ENCODE results near the gene SGSM1.

Gene SGSM1

DNA sequence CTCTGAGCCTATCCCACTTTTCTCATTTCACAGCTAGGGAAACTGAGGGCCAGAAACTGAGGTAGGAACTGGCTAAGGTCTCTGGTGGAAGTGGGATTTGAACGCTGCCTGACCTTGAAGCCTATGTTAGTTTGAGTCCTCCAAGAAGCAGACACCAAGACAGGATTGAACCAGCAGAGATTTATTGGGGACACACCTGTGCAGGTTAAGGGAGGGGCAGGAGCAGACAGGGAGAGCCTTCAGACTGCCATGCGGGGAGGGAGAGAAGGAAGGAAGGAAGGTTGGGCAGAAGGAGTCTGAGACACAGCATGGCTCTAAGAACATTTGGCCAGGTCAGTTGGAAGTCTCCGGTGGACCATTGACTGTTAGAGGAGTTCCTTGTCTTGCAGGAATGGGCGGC lies 59.5 kb downstream of the SGSM1 start:
- TF ChIP-seq, protein P1, sequence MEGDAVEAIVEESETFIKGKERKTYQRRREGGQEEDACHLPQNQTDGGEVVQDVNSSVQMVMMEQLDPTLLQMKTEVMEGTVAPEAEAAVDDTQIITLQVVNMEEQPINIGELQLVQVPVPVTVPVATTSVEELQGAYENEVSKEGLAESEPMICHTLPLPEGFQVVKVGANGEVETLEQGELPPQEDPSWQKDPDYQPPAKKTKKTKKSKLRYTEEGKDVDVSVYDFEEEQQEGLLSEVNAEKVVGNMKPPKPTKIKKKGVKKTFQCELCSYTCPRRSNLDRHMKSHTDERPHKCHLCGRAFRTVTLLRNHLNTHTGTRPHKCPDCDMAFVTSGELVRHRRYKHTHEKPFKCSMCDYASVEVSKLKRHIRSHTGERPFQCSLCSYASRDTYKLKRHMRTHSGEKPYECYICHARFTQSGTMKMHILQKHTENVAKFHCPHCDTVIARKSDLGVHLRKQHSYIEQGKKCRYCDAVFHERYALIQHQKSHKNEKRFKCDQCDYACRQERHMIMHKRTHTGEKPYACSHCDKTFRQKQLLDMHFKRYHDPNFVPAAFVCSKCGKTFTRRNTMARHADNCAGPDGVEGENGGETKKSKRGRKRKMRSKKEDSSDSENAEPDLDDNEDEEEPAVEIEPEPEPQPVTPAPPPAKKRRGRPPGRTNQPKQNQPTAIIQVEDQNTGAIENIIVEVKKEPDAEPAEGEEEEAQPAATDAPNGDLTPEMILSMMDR (IDR thresholded peaks at IDR 0.05; ENCODE audit: borderline replicate concordance, insufficient read depth, low read depth, low read length), result no peak
- no peak overlapping the region for H3K4me3 ChIP-seq (ENCODE audit: low read depth, low read length)

DNA sequence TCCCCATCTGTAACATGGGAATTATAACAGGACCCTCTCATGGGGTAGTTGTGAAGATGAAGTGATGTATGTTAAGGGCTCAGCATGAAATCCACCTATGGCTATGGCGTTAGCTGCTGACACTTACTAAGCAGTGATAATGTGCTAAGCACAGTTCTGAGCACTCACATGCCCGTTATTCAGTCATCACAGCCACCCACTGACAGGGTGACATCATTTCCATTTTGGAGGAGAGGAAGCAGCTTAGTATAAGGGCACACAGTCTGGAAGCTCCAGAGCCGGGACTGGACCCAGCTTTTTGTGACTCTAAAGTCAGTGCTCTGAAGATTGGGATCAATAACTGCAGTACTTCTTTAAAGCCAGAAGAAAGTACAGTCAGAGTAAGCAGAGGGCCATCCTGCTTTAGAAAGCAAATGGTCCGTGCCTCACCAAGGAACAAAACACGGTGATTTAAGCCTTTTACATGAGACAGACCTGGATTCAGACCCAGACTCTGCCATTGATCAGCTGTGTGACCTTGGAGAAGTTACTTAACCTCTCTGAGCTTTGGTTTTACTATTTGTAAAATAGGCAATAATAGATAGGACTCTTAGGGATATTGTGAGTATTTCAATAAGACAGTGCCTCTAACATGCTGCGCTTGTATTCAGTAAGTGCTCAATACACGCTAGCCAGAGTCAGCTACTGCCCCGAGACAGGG lies 61.5 kb downstream of the SGSM1 start:
- TF ChIP-seq, protein P1 (IDR thresholded peaks at IDR 0.05; ENCODE audit: borderline replicate concordance, insufficient read depth, low read depth, low read length), result no peak
- H3K4me3 ChIP-seq (ENCODE audit: low read depth, low read length), result no peak overlapping the region

DNA sequence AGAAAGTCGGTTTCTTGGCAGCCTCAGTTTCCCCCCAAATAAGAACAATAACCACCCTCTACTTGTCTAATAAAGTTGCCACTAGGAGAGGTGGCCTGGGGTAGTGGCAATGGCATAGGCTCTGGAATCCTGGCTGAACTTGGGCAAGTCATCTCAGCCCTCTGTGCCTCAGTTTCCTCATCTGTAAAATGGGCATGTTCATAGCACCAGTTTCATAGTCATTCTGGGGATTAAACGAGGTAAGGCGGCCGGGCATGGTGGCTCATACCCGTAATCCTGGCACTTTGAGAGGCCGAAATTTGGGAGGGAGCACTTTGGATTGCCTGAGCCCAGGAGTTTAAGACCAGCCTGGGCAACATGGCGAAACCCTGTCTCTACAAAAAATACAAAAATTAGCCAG lies 63.0 kb downstream of the SGSM1 start:
- TF ChIP-seq, protein P1 (IDR thresholded peaks at IDR 0.05; ENCODE audit: borderline replicate concordance, insufficient read depth, low read depth, low read length), result no peak
- H3K4me3 ChIP-seq (ENCODE audit: low read depth, low read length), result no peak overlapping the region

DNA sequence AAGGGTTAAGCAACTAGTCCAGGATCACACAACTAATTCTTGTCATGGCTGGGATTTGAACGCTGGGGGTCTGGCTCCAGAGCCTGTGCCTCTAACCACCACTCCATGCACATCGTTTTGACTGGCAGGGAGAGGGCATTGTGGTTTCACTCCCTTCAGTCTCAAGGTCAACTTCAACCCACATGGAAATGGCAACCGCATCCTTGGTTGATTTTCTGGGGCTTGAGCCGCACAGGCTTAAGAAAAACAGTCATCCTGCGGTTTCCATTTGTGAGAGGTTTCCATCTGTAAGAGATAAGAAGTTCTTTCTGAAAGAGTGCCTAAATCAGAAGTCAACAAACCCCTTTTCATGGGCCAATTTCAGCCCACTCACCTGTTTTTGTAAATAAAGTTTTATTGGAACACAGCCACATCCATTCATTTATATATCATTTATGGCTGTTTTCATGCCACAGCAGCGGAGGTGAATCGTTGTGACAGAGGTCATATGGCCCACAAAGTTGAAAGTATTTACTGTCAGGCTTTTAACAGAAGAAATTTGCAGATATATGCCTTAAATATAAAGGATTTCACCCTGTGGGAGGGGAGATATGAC lies 65.7 kb downstream of the SGSM1 start:
- no peak overlapping the region for H3K4me3 ChIP-seq (ENCODE audit: low read depth, low read length)
- TF ChIP-seq, protein P1 (IDR thresholded peaks at IDR 0.05; ENCODE audit: borderline replicate concordance, insufficient read depth, low read depth, low read length), result no peak

DNA sequence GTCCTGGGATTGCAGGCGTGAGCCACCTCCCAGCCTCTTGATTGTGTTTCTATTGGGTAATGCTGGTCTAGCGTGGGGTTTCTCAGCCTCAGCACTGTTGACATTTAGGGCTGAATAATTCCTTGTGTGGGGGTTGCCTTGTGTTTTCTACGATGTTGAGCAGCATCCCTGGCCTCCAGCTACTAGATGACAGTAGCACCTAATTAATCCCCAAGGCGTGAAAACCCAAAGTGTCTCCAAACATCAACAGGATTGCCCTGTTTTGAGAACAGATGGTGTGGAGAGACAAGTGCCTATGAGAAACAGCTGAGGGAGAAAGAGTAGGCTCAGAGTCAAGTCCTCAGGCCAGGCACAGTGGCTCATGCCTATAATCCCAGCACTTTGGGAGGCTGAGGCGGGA lies 67.2 kb downstream of the SGSM1 start:
- H3K4me3 ChIP-seq (ENCODE audit: low read depth, low read length), result no peak overlapping the region

DNA sequence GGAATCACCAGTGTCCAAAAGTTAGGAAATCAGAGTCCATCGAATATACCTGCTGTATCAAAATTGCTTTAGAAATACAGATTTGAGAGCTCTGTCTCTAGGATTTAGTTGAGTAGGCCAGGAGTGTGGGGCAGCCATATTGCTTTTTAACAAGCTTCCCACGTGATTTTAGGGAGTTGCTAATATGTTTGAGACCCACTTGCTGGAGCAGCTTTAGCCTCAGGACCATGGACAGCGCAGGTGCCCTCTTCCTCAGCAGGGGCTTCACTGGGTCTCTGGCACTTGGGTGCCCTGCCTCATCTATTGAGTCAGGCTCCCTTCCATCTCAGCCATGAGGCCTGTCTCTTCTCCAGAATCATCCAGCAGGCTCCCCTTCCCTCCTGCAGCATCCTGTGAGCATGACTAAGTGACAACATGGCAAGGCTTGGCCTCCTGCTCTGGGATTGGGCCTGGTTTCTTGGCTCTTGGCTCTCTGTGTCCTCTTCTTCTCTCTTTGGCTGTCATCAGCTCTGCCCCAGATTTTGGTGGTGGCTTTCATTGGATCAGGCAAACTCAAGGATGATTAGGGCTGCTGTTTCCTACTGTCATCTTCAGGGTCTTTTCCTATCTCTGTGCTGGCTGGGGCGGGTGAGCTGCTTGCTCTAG lies 70.0 kb downstream of the SGSM1 start:
- H3K4me3 ChIP-seq (ENCODE audit: low read depth, low read length), result no peak overlapping the region
- TF ChIP-seq, protein P1 (IDR thresholded peaks at IDR 0.05; ENCODE audit: borderline replicate concordance, insufficient read depth, low read depth, low read length), result no peak

More for the DNA sequence above, 67.2 kb downstream of the SGSM1 start:
- TF ChIP-seq, protein P1 (IDR thresholded peaks at IDR 0.05; ENCODE audit: borderline replicate concordance, insufficient read depth, low read depth, low read length), result no peak
